HG03558 (cell line): ENCODE data around the gene ZNF695.
"Not testable (repeated sequence)": the region's sequence is repeated elsewhere in the genome, so short reads cannot be mapped to it uniquely, and the experiment has no call there.

ENCODE experiments used
- ATAC-seq: cut with Tn5 transposase; IDR thresholded peaks from one replicate; pipeline ENCODE4 v1.9.1; 2021; ENCODE audit warnings: moderate number of reproducible peaks; ENCODE audit not compliant: unreplicated experiment; ENCODE audit errors: extremely low read depth

ZNF695 gene

DNA sequence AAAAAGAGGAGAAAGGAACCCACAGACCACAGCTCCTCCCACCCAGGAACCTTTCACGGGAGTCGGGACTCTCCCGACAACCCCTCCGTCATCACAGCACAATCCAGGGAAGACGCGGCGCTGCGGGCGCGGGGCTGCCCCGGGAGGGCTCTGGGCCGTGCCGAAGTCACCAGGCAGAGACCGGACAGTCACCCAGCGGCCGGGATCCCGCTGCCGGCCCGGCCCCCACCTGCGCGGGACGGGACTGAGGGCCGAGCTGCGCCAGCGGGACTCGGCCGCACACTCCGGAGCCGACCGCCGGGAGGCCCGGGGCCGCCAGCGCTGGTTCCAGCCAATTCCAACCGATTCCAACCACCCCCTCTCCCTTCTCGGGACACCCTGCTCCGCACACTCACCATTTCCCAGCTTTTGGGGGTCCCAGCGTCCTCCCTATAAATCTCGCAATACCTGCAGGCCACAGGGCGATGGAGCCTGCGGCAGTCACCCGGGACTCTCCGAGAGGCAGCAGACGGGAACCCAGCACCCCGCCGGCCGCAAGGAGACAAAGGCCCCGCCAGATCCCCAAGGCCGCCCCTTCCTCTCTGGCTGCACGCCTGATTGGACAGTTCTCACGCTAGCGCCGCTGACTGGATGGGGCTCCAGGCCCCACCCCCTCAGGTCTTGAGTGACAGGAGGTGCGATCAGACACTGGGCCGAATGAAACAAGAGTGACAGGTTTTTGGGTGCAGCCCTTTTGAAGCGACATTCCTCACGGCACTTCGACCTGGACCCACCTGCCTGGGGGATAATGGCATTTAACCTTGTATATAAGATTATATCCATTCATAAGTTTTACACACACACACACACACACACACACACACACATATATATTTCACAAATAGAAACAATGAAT, at the start of gene ZNF695:
TSS of gene ZNF695 (minus strand) at position 547 of the 895 bp plus-strand sequence. CDS start at position 398, 149 bp downstream.
- ATAC-seq: no peak

DNA sequence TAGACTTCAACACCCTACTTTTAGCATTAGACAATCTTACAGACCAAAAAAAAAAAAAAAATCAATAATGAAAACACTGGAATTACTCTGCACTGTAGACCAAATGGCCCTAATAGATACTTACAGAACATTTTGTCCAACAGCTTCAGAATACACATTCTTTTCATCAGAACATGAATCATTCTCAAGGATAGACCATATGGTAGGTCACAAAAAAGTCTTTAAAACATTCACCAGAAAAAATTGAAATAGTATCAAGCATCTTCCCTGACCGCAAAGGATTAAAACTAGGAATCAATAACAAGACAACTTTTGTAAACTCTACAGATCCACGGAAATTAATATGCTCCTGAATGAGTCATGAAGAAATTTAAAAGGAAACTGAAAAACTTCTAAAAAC, 48.2 kb upstream of the ZNF695 start:
- no peak for ATAC-seq

DNA sequence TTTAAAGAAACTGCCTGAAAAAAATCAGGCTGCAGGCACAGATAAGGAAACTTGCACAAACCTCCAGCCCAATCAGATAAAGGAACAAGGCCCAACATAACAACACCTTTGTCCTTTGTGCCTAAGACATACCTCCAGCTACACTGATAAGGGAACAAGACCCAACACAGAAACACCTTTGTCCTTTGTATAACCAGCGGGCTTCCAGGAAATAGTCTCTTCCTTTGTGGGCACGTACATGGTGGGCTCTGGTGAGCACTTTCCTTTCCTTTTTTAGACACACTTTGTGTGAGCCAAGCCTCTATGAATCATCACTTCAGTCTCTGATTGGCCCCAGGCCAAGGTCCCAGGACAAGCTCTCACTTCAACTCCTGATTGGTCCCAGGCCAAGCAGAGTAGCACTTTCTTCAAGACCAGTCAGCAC, 47.1 kb upstream of the ZNF695 start:
- ATAC-seq: no peak

DNA sequence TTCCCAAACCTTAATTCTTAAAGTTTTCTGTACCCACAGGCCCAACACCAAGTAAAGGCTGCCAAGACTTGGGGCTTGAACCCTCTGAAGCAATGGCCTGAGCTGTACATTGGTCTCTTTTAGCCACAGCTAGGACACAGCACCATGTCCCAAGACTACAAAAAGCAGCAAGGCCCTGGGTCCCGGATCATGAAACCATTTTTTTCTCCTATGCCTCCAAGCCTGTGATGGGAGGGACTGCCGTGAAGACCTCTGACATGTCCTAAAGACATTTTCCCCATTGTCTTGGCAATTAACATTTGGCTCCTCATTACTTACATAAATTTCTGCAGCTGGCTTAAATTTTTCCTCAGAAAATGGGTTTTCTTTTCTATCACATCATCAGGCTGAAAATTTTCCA, 39.8 kb upstream of the ZNF695 start:
- ATAC-seq: no peak

DNA sequence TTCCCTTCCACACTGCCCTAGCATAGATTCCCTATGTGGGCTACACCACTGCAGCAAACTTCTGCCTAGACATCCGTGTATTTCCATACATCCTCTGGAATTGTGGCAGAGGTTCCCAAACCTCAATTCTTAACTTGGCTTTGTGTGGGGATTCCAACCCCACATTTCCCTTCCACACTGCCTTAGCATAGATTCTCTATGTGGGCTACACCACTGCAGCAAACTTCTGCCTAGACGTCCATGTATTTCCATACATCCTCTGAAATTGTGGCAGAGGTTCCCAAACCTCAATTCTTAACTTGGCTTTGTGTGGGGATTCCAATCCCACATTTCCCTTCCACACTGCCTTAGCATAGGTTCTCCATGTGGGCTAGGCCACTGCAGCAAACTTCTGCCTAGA, 39.4 kb upstream of the ZNF695 start:
- ATAC-seq: no peak

DNA sequence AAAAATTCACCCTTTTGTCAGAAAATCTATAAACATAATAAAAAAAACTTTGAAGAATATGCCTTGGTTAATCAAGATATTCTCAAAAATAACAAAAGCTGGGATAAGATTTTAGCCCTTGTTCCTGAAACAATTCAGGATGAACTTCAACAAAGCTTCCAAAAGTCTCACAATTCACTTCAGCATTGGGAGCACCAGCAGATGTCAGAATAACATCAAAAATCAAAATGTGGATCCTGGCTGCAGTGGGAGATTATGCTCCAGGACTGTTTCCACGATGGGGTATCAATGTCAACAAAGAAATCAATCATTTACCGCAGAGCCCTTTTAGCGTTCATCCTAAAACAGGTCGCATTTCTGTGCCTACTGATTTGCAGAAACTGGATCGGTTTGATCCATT, 35.5 kb upstream of the ZNF695 start:
- no peak for ATAC-seq

DNA sequence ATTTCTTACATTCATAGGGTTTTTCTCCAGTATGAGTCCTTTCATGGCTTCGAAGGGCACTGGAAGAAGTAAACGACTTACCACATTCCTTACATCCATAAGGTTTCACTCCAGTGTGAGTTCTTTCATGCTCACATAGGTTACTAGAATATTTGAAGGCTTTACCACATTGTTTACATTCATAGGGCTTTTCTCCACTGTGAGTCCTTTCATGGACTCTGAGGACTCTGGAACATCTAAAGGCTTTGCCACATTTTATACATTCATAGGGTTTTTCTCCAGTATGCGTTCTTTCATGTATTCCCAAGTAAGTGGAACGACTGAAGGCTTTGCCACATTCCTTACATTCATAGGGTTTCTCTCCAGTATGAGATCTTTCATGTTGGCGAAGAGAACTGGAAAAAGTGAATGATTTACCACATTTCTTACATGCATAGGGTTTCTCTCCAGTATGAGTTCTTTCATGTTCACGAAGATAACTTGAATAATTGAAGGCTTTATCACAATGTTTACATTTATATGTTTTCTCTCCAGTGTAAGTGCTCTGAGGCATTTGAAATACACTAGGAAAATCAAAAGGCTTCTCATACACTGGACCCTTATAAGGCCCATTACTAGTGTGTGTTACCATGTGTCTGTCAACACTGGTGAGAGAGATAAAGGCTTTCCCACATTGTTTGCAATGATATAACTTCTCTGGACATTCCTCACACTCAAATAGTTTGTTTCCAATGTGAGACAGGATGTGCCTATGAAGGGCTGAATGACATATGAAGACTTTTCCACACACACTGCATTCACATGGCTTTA, 29.9 kb upstream of the ZNF695 start:
- ATAC-seq: no peak

DNA sequence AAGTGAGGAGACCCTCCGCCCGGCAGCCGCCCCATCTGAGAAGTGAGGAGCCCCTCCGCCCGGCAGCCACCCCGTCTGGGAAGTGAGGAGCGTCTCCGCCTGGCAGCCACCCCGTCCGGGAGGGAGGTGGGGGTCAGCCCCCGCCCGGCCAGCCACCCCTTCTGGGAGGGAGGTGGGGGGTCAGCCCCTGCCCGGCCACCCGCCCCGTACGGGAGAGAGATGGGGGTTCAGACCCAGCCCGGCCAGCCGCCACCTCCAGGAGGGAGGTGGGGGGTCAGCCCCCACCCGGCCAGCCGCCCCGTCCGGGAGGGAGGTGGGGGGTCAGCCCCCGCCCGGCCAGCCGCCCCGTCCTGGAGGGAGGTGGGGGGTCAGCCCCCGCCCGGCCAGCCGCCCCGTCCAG, 24.4 kb upstream of the ZNF695 start:
- not testable (repeated sequence) for ATAC-seq

DNA sequence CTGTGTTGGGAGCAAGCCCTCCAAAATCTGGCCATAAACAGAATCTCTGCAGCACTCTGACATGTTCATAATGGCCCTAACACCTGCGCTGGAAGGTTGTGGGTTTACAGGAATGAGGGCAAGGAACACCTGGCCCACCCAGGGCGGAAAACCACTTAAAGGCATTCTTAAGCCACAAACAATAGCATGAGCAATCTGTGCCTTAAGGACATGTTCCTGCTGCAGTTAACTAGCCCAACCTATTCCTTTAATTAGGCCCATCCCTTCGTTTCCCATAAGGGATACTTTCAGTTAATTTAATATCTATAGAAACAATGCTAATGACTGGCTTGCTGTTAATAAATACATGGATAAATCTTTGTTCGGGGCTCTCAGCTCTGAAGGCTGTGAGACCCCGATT, 16.8 kb upstream of the ZNF695 start:
- not testable (repeated sequence) for ATAC-seq

DNA sequence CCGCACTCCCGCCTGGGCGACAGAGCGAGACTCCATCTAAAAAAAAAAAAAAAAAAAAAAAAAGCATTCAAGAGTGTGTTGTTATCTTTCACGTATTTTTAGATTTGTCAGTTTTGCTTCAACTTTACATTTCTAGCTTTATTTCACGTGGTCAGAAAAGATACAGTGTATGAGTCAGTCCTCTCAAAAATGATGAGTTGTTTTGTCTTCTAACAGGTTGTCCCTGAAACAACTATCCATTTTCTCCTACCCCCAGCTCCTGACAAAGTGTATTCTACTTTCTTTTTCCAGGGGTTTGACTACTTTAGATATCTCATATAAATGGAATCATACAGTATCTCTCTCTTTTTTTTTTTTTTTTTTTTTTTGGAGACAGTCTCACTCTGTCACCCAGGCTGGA, 5.5 kb upstream of the ZNF695 start:
- ATAC-seq: no peak

DNA sequence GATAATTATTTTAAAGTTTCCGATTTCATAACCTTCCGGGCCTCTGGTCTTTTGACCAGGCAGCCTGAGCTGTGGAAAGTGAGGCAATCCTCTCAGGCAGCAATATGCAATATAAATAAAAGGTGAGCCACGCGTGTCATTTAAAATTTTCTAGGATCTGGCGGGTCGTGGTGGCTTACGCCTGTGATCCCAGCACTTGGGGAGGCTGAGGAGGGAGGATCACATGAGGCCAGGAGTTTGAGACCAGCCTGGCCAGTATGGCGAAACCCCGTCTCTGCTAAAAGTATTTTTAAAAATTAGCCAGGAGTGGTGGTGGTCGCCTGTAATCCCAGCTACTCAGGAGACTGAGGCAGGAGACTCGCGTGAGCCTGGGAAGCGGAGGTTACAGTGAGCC, 546 bp upstream of the ZNF695 start:
- ATAC-seq: no peak

DNA sequence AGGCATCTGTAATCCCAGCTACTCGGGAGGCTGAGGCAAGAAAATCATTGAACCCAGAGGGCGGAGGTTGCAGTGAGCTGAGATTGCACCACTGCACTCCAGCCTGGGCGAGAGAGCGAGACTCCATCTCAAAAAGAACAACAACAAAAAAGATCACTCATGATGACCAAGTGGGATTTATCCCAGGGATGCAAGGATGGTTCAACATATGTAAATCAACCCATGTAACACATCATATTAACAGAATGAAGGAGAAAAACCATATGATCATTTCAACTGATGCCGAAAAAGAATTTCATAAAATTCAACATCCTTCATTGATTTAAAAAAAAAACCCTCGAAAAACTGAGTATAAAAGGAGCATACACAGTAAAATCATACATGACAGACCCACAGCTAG, 3.8 kb downstream of the ZNF695 start:
- not testable (repeated sequence) for ATAC-seq

DNA sequence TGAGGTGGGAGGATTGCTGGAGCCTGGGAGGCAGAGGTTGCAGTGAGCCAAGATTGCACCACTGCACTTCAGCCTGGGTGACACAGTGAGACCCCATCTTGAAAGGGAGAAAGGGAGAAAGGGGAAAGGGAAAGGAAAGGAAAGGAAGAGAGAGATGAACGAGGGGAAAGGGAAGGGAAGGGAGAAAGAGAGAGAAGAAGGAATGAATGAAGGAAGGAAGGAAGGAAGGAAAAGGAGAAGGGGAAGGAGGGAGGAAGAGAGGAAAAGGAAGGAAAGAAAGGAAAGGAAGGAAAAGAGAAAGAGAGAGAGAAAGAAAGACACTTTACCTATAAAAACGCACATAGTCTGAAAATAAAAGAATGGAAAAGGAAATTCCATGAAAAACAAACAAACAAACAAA, 18.0 kb downstream of the ZNF695 start:
- ATAC-seq: no peak

DNA sequence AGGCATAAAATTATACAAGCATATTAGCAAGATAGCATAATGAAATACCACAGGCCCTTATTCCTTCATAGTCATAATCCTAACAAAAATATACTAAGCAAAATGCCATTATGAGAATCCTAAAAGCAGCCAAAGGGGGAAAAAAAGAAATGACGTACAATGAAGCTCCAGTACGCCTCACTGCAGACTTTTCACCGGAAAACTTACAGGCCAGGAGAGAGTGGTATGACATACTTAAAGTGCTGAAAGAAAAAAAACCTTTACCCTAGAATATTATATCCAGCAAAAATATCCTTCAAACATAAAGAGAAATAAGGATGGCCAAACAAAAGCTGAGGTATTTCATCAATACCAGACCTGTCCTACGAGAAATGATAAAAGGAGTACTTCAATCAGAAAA, 19.5 kb downstream of the ZNF695 start:
- ATAC-seq: no peak

DNA sequence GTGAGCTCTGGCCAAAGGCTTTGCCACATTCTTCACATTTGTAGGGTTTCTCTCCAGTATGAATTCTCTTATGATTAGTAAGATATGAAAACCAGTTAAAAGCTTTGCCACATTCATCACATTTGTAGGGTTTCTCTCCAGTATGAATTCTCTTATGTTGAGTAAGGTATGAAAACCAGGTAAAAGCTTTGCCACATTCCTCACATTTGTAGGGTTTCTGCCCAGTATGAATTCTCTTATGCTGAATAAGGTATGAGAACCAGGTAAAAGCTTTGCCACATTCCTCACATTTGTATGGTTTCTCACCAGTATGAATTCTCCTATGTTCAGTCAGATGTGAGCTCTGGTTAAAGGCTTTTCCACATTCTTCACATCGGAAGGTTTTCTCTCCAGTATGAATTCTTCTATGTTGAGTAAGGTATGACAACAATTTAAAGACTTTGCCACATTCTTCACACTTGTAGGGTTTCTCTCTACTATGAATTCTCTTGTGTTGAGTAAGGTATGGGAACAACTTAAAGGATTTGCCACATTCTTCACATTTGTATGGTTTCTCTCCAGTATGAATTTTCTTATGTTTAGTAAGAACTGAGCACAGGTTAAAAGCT, 20.7 kb downstream of the ZNF695 start:
- no peak for ATAC-seq

DNA sequence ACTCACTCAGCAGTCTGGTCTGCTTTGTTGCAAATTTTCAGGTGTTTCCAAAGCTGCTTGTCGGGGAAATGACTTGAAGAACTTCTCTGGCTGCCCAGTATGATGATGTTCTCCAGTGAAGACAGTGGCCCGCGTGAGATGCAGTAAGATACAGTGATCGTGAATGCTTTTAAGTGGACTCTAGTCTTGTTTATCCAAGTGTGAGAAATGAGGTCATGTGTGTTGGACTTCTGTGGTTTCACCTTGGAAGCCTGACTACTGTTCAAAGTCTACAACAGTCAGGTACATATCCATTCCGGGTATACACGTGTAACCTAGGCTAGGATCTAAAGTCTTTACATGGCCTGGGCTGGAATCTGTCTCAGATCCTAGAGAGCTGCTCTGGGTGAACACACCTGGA, 29.1 kb downstream of the ZNF695 start:
- no peak for ATAC-seq

DNA sequence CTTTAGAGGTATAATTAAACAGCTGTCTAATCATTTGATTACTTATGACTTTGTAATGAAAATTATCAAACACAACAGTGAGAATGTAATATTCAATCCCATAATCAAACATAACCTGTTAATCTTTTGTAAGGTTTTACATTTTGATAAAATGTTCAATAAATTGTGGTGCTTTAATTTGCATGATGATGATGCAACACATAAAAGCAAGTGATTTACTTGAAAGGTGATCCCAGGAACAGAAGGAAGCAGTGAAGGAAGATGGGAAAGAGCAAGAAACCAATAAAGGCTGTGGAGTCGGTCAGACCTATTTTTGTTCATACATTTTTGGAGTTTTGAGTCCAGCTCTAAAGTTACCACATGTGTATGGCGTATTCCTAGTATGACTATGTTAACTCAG, 29.6 kb downstream of the ZNF695 start:
- no peak for ATAC-seq

DNA sequence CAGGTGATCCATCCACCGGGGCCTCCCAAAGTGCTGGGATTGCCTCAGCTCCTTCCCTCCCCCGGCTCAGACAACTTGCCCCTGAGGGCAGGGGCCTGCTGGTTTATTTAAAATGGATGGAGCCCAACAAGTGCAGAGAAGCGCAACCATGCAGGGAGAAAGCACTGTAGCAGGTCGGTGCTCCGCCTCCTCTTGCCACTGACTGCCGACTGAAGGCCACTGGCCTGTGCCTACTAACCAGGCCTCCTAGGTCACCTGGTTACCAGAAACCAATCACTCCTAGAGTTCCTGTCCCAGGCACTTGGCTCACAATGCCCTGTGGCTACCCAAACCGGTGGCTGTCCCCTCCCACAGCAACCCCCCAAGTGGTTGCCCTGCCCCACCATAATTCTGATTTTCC, 35.9 kb downstream of the ZNF695 start:
- no peak for ATAC-seq

DNA sequence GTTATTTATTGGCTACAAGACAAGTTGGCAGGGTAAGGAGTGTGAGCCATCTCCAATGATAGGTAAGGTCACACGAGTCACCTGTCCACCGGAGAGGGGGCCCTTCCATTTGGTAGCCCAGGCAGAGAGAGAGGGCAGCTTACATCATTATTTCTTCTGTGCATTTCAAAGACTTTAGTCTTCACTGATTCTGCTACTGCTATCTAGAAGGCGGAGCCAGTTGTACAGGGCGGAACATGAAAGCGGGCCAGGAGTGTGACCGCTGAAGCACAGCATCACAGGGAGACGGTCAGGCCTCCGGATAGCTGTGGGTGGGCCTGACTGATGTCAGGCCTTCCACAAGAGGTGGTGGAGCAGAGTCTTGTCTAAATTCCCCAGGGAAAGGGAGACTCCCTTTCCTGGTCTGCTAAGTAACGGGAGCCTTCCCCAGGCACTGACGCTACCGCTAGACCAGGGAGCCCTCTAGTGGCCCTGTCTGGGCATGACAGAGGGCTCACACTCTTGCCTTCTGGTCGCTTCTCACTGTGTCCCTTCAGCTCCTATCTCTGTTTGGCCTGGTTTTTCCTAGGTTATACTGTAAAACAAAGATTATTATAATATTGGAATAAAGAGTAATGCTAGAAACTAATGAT, 36.7 kb downstream of the ZNF695 start:
- no peak for ATAC-seq

DNA sequence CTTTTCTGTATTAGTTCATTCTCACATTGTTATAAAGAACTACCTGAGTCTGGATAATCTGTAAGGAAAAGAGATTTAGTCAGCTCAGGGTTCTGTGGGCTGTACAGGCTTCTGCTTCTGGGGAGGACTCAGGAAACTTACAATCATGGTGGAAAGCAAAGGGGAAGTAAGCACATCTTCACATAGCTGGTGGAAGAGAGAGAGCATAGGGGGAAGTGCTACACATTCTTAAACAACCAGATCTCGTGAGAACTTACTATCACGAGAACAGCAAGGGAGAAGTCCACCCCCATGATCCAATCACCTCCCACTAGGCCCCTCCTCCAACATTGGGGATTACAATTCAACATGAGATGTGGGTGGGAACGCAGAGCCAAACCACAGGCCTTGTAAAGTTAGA, 38.2 kb downstream of the ZNF695 start:
- no peak for ATAC-seq

DNA sequence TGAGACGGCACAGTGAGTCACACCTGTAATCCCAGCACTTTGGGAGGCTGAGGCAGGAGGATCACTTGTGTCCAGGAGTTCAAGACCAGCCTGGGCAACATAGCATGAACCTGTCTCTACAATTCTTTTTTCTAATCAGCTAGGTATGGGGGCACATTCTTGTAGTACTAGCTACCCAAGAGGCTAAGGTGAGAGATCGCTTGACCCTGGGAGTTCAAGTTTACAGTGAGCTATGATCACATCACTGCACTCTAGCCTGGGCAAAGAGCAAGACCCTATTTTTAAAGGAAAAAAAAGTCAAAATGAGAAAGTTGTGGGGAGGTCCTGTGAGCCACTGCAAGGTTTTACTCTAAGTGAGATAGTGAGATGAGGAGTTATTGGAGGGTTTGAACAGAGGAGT, 41.4 kb downstream of the ZNF695 start:
- ATAC-seq: no peak
